Gastroesophageal sphincter (tissue), 3 donors: ENCODE measurements around the gene SANBR.

ENCODE experiments used
- CTCF ChIP-seq, 4 experiments: fragments of 200-600 bp in 2 of 4; fragments of 450-650 bp in 2 of 4; sonication (generic) in 1 of 4; IDR thresholded peaks; one replicate each; pipeline ENCODE4 v1.5.1; 2017 to 2019; ENCODE audit warnings: antibody characterized with exemption in 4 of 4, mild to moderate bottlenecking in 2 of 4, moderate library complexity in 2 of 4
- EP300 ChIP-seq: sonication (generic); formaldehyde crosslinking; IDR thresholded peaks from one replicate; pipeline ENCODE4 v1.6.1; 2017; ENCODE audit warnings: antibody characterized with exemption, mild to moderate bottlenecking
- POLR2A ChIP-seq, 2 donors: fragments of 450-650 bp; IDR thresholded peaks; one replicate each; pipeline ENCODE4 v1.6.1; 2017; ENCODE audit warnings: antibody characterized with exemption in 2 of 2, mild to moderate bottlenecking in 2 of 2, moderate library complexity in 1 of 2
- POLR2AphosphoS5 ChIP-seq: sonication (generic); formaldehyde crosslinking; IDR thresholded peaks from one replicate; pipeline ENCODE4 v1.6.1; 2017; ENCODE audit warnings: antibody characterized with exemption

GRCh38 chr2:61015976-61016375 is 49.7 kb upstream of the SANBR start:
- no peak for TF ChIP-seq CTCF (IDR thresholded peaks at IDR 0.05)
- TF ChIP-seq POLR2A (IDR thresholded peaks at IDR 0.05): no peak
- no peak for TF ChIP-seq POLR2AphosphoS5
- no peak for TF ChIP-seq EP300
